ENCODE data around the gene CAPN11. TPM values are rescaled to one million over a fixed set of nuclear protein-coding genes. Genes with fewer than 3 reads are reported as not detected.

The CAPN11 gene
- total and polyA plus RNA-seq, 10 of the 15 experiments (the other 5 are each of a cell fraction or from before 2014, with no cell fraction given), result 0.05 to 0.44 (median 0.31) TPM

DNA sequence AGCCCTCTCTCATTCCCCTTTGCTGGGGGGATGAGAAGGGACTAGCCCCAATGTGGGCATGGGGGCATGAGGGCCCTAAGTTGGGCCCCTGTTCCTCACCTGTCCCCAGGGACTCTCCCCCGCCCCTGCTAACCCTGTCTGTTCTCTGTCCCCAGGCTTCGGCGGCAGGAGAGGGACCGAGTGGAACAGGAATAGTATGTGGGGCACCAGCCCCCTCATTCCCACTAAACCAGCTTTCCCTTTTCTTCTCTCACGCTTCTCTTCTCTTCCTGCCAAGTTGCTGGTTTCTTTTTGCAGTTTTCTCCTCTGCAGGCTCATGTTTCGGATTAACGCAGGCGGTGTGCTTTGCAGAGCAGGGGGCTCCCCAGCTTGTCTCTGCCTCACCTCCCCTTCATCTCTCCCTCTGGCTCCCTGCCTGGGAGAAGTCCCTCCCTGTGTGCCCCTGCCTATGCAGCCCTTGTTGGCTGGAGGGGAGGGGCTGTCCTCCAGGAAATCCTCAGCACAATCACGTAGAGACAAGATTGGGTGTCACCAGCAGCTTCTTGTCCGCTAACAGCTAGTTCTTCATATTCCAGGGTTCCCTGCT, 23.4 kb upstream of the CAPN11 start:
- no peak overlapping the region for H3K4me3 ChIP-seq
- no peak overlapping the region for H3K4me2 ChIP-seq (ENCODE audit: control insufficient read depth, insufficient read depth)
- no peaks in the 10 kb centered on the region for H3K79me2 ChIP-seq (ENCODE audit: control insufficient read depth, insufficient read depth, low read length)
- H3K27me3 ChIP-seq (replicated peaks in 1 of 2; ENCODE audit: control insufficient read depth in 2 of 2, insufficient read depth in 2 of 2, low read length in 1 of 2), result no peaks in the 10 kb centered on the region
- POLR2A ChIA-PET, result no interaction called here
- RAD21 ChIA-PET (ENCODE audit: unreplicated experiment), result interaction anchor here (0.6 to 1.2 kb wide), 2 partner anchors 18 to 39 kb away, joined by 3 read pairs; no protein-coding TSS in a partner anchor
- no peaks in the 10 kb centered on the region for H3K9me3 ChIP-seq (replicated peaks; ENCODE audit: control insufficient read depth, insufficient read depth, low read length)
- CTCF ChIA-PET, result interaction anchor here (0.6 to 0.9 kb wide), 2 partner anchors 39 to 498 kb away, joined by 3 read pairs; no protein-coding TSS in a partner anchor
- SMC1A ChIA-PET (ENCODE audit: uncharacterized antibody, unreplicated experiment), result no interaction called here
- DNase-seq (ENCODE audit: low read depth, low spot score) (no peak), FAIRE-seq (no peak), ATAC-seq (no peak)
- H3K27ac ChIP-seq (ENCODE audit: control insufficient read depth, insufficient read depth), result no peak overlapping the region
- no peaks in the 10 kb centered on the region for H4K20me1 ChIP-seq (ENCODE audit: control insufficient read depth, insufficient read depth)
- H3K9ac ChIP-seq (ENCODE audit: control insufficient read depth, insufficient read depth, low read length), result no peak overlapping the region
- intact Hi-C loops (cut with micrococcal nuclease; ENCODE audit: unreplicated experiment), result no loop called here
- H3K36me3 ChIP-seq (ENCODE audit: control insufficient read depth in 2 of 2, insufficient read depth in 2 of 2, low read length in 1 of 2), result no peaks in the 10 kb centered on the region; a peak in 1 of 4 replicates
- WGBS (ENCODE audit: insufficient coverage, insufficient replicate concordance, low lambda C conversion rate, missing lambda C conversion rate), result 78% methylated on average over 9 of the region's 10 CpGs
- no TSS peak for BruUV-seq (replicated peaks)
- no peaks in the 10 kb centered on the region for H3K4me1 ChIP-seq (ENCODE audit: control insufficient read depth, insufficient read depth, low read length)
- in situ Hi-C loops (cut with MboI), result no loop called here
- H2AFZ ChIP-seq (ENCODE audit: control insufficient read depth, low read depth, low read length), result no peak overlapping the region
- TF ChIP-seq SUPT20H (IDR thresholded peaks at IDR 0.05; ENCODE audit: borderline replicate concordance, control insufficient read depth, low read depth, low read length), result no peak
- TF ChIP-seq, protein P1, sequence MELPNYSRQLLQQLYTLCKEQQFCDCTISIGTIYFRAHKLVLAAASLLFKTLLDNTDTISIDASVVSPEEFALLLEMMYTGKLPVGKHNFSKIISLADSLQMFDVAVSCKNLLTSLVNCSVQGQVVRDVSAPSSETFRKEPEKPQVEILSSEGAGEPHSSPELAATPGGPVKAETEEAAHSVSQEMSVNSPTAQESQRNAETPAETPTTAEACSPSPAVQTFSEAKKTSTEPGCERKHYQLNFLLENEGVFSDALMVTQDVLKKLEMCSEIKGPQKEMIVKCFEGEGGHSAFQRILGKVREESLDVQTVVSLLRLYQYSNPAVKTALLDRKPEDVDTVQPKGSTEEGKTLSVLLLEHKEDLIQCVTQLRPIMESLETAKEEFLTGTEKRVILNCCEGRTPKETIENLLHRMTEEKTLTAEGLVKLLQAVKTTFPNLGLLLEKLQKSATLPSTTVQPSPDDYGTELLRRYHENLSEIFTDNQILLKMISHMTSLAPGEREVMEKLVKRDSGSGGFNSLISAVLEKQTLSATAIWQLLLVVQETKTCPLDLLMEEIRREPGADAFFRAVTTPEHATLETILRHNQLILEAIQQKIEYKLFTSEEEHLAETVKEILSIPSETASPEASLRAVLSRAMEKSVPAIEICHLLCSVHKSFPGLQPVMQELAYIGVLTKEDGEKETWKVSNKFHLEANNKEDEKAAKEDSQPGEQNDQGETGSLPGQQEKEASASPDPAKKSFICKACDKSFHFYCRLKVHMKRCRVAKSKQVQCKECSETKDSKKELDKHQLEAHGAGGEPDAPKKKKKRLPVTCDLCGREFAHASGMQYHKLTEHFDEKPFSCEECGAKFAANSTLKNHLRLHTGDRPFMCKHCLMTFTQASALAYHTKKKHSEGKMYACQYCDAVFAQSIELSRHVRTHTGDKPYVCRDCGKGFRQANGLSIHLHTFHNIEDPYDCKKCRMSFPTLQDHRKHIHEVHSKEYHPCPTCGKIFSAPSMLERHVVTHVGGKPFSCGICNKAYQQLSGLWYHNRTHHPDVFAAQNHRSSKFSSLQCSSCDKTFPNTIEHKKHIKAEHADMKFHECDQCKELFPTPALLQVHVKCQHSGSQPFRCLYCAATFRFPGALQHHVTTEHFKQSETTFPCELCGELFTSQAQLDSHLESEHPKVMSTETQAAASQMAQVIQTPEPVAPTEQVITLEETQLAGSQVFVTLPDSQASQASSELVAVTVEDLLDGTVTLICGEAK (IDR thresholded peaks at IDR 0.05; ENCODE audit: borderline replicate concordance), result no peak
- no peak for TF ChIP-seq RAD51 (IDR thresholded peaks at IDR 0.05)
- TF ChIP-seq NR2C1 (IDR thresholded peaks at IDR 0.05), result no peak
- TF ChIP-seq STAT3 (IDR thresholded peaks at IDR 0.05; ENCODE audit: low read depth, low read length), result no peak
- no peak for TF ChIP-seq SP1 (IDR thresholded peaks at IDR 0.05; ENCODE audit: low read depth, low read length)
- TF ChIP-seq ASH2L (IDR thresholded peaks at IDR 0.05; ENCODE audit: borderline replicate concordance, low read depth), result no peak
- TF ChIP-seq LARP7 (IDR thresholded peaks at IDR 0.05), result no peak
- no peak for TF ChIP-seq GABPA (IDR thresholded peaks at IDR 0.05; ENCODE audit: low read depth)
- no peak for TF ChIP-seq MTA3 (IDR thresholded peaks at IDR 0.05; ENCODE audit: borderline replicate concordance, low read length)
- TF ChIP-seq, protein P2, sequence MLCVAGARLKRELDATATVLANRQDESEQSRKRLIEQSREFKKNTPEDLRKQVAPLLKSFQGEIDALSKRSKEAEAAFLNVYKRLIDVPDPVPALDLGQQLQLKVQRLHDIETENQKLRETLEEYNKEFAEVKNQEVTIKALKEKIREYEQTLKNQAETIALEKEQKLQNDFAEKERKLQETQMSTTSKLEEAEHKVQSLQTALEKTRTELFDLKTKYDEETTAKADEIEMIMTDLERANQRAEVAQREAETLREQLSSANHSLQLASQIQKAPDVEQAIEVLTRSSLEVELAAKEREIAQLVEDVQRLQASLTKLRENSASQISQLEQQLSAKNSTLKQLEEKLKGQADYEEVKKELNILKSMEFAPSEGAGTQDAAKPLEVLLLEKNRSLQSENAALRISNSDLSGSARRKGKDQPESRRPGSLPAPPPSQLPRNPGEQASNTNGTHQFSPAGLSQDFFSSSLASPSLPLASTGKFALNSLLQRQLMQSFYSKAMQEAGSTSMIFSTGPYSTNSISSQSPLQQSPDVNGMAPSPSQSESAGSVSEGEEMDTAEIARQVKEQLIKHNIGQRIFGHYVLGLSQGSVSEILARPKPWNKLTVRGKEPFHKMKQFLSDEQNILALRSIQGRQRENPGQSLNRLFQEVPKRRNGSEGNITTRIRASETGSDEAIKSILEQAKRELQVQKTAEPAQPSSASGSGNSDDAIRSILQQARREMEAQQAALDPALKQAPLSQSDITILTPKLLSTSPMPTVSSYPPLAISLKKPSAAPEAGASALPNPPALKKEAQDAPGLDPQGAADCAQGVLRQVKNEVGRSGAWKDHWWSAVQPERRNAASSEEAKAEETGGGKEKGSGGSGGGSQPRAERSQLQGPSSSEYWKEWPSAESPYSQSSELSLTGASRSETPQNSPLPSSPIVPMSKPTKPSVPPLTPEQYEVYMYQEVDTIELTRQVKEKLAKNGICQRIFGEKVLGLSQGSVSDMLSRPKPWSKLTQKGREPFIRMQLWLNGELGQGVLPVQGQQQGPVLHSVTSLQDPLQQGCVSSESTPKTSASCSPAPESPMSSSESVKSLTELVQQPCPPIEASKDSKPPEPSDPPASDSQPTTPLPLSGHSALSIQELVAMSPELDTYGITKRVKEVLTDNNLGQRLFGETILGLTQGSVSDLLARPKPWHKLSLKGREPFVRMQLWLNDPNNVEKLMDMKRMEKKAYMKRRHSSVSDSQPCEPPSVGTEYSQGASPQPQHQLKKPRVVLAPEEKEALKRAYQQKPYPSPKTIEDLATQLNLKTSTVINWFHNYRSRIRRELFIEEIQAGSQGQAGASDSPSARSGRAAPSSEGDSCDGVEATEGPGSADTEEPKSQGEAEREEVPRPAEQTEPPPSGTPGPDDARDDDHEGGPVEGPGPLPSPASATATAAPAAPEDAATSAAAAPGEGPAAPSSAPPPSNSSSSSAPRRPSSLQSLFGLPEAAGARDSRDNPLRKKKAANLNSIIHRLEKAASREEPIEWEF (IDR thresholded peaks at IDR 0.05; ENCODE audit: insufficient replicate concordance, low read depth, low read length), result no peak
- TF ChIP-seq, protein P3, sequence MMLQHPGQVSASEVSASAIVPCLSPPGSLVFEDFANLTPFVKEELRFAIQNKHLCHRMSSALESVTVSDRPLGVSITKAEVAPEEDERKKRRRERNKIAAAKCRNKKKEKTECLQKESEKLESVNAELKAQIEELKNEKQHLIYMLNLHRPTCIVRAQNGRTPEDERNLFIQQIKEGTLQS (IDR thresholded peaks at IDR 0.05; ENCODE audit: borderline replicate concordance, extremely low read depth, low read depth, low read length), result no peak
- no peak for TF ChIP-seq SIX5 (IDR thresholded peaks at IDR 0.05; ENCODE audit: low read depth, low read length, severe bottlenecking)
- no peak for TF ChIP-seq ZNF622 (IDR thresholded peaks at IDR 0.05)

Measured in GM12878 (cell line).